K562 (cell line): Measurements from ENCODE around the gene EEF2K. TPM values are rescaled to one million over a fixed set of nuclear protein-coding genes. Genes with fewer than 3 reads are reported as not detected.
A peak's percentile ranks its signal among the peaks of the same experiment; 100 is the strongest.

Experiments used
- ATAC-seq: fragments of 200-7000 bp; cut with Tn5 transposase; 3 replicates; pipeline ENCODE4 v1.9.1; 2020; ENCODE audit warnings: moderate library complexity
- BruUV-seq: library from RNA; stranded (reverse); fragments of 400-500 nt; replicated peaks from 2 replicates; lab custom pipeline; 2021; lab: Mats Ljungman, UMichigan
- CTCF ChIA-PET: fragments of 300-600 bp; formaldehyde crosslinking; extraction: SDS; loops from one replicate; lab custom pipeline; 2021; ENCODE audit warnings: low intra/inter-chr PET ratio; lab: Yijun Ruan, JAX
- POLR2A ChIA-PET: fragments of 300-600, 350-650 bp; sonication (Branson Sonifier 250); formaldehyde crosslinking; extraction: SDS; loops from one replicate; lab custom pipeline; 2021; ENCODE audit warnings: antibody characterized with exemption, inconsistent platforms; lab: Yijun Ruan, JAX
- DNase-seq, 4 experiments: peaks; one replicate each; pipeline versions ENCODE4 v3.0.0 to v3.0.0-alpha.2; 2011 to 2018; ENCODE audit warnings: low spot score in 3 of 4, mixed read lengths in 3 of 4; ENCODE audit errors: extremely low read depth in 1 of 4
- FAIRE-seq: peaks from 2 replicates; lab custom pipeline; 2011; peaks lifted over from hg19 to GRCh38; lab: Jason Lieb, UNC
- H2AFZ ChIP-seq: 2 replicates; pipeline ENCODE4 v1.6.0; 2011; ENCODE audit warnings: low read depth, low read length, control low read depth, inconsistent platforms
- H3K27ac ChIP-seq: fragments of 200-600 bp; 3 replicates; pipeline ENCODE4 v1.8.0; 2011; ENCODE audit warnings: low read depth, mild to moderate bottlenecking, control low read depth, inconsistent platforms, low read length, moderate library complexity, mixed read lengths; ENCODE audit errors: extremely low read depth
- H3K27me3 ChIP-seq, 2 experiments: fragments of 300-600 bp in 1 of 2; 2 replicates in 1 of 2; 3 replicates in 1 of 2; pipeline versions ENCODE4 v1.6.0 to v1.8.0; 2011; ENCODE audit warnings: inconsistent platforms in 2 of 2, low read length in 2 of 2, mild to moderate bottlenecking in 1 of 2, mixed read lengths in 1 of 2, moderate library complexity in 1 of 2; ENCODE audit not compliant: control insufficient read depth in 2 of 2, insufficient read depth in 2 of 2
- H3K36me3 ChIP-seq: fragments of 300-600 bp; 3 replicates; pipeline ENCODE4 v1.8.0; 2011; ENCODE audit warnings: mild to moderate bottlenecking, low read length, inconsistent platforms; ENCODE audit not compliant: control insufficient read depth, insufficient read depth
- H3K4me1 ChIP-seq, 2 experiments: fragments of 200-600 bp in 1 of 2; replicated peaks in 1 of 2; 2 replicates in 1 of 2; 3 replicates in 1 of 2; pipeline versions ENCODE4 v1.5.1 to v1.8.0; 2011; ENCODE audit warnings: inconsistent platforms in 2 of 2, low read length in 2 of 2, mild to moderate bottlenecking in 1 of 2, mixed read lengths in 1 of 2, moderate library complexity in 1 of 2; ENCODE audit not compliant: control insufficient read depth in 2 of 2, insufficient read depth in 2 of 2
- H3K4me2 ChIP-seq: 2 replicates; pipeline ENCODE4 v1.6.1; 2011; ENCODE audit warnings: low read length, control low read depth, inconsistent platforms, mixed read lengths; ENCODE audit not compliant: insufficient read depth
- H3K4me3 ChIP-seq: fragments of 200-600 bp; sonication (generic), shearing (Covaris generic); 2 replicates; pipeline ENCODE4 v1.5.1; 2016; ENCODE audit warnings: control low read depth, inconsistent platforms
- H3K79me2 ChIP-seq: fragments of 200-600 bp; 3 replicates; pipeline ENCODE4 v1.8.0; 2011; ENCODE audit warnings: low read length, inconsistent platforms; ENCODE audit not compliant: control insufficient read depth, insufficient read depth
- H3K9ac ChIP-seq, 2 experiments: 2 replicates each; pipeline versions ENCODE4 v1.6.0 to v1.6.1; 2011; ENCODE audit warnings: low read depth in 2 of 2, low read length in 2 of 2, control low read depth in 1 of 2, inconsistent platforms in 1 of 2, mild to moderate bottlenecking in 1 of 2, mixed read lengths in 1 of 2; ENCODE audit not compliant: insufficient read depth in 1 of 2
- H3K9me1 ChIP-seq: one replicate; pipeline ENCODE4 v1.6.0; 2011; ENCODE audit warnings: inconsistent platforms, mild to moderate bottlenecking, low read length, moderate library complexity; ENCODE audit not compliant: control insufficient read depth, insufficient read depth
- H3K9me3 ChIP-seq: replicated peaks from 2 replicates; pipeline ENCODE4 v1.5.1; 2011; ENCODE audit warnings: low read depth, low read length, inconsistent platforms; ENCODE audit not compliant: control insufficient read depth, insufficient read depth
- H4K20me1 ChIP-seq: replicated peaks from 2 replicates; pipeline ENCODE4 v1.6.1; 2011; ENCODE audit warnings: low read length, inconsistent platforms, mixed read lengths; ENCODE audit not compliant: control insufficient read depth, insufficient read depth
- ARHGAP35 ChIP-seq: fragments of 450-650 bp; IDR thresholded peaks from 2 replicates; pipeline ENCODE4 v1.6.1; 2018; ENCODE audit not compliant: partially characterized antibody
- ARID1B ChIP-seq: fragments of 450-650 bp; IDR thresholded peaks from 2 replicates; pipeline ENCODE4 v1.6.1; 2016; ENCODE audit warnings: antibody characterized with exemption, mild to moderate bottlenecking, inconsistent platforms
- ARID2 ChIP-seq: fragments of 450-650 bp; IDR thresholded peaks from 2 replicates; pipeline ENCODE4 v1.6.1; 2017; ENCODE audit warnings: antibody characterized with exemption, mild to moderate bottlenecking
- BACH1 ChIP-seq: fragments of 200-800 bp; sonication (Bioruptor generic); IDR thresholded peaks from 2 replicates; pipeline ENCODE4 v1.6.1; 2016; ENCODE audit warnings: missing genetic modification characterization, missing compliant biosample characterization
- DACH1 ChIP-seq: fragments of 450-650 bp; IDR thresholded peaks from 2 replicates; pipeline ENCODE4 v1.6.1; 2018; ENCODE audit not compliant: partially characterized antibody
- EGR1 ChIP-seq: fragments of 450-650 bp; conservative IDR thresholded peaks from 2 replicates; pipeline ENCODE4 v1.6.1; 2017; ENCODE audit warnings: mild to moderate bottlenecking
- HNRNPLL ChIP-seq: fragments of 200-400 bp; formaldehyde crosslinking; IDR thresholded peaks from 2 replicates; pipeline ENCODE4 v1.6.1; 2017; ENCODE audit warnings: low read length, low read depth, mild to moderate bottlenecking; ENCODE audit not compliant: poor library complexity, severe bottlenecking
- MECOM ChIP-seq: fragments of 250-450 bp; sonication (Bioruptor Pico); IDR thresholded peaks from 2 replicates; pipeline ENCODE4 v1.8.0; 2022; ENCODE audit warnings: inconsistent platforms
- MEF2A ChIP-seq: IDR thresholded peaks from 2 replicates; pipeline ENCODE4 v1.6.1; 2011; ENCODE audit warnings: low read depth, mild to moderate bottlenecking, low read length, moderate library complexity; ENCODE audit not compliant: control insufficient read depth
- NCOR1 ChIP-seq: fragments of 450-650 bp; IDR thresholded peaks from 2 replicates; pipeline ENCODE4 v1.6.1; 2016; ENCODE audit warnings: mild to moderate bottlenecking, moderate library complexity
- NR4A1 ChIP-seq, 2 experiments: fragments of 250-450 bp in 1 of 2; fragments of 450-650 bp in 1 of 2; sonication (Bioruptor Pico) in 1 of 2; IDR thresholded peaks; 2 replicates each; pipeline versions ENCODE4 v1.4.0 to v1.6.1; 2016 to 2020; ENCODE audit warnings: mild to moderate bottlenecking in 2 of 2, missing compliant biosample characterization in 1 of 2, missing genetic modification characterization in 1 of 2, moderate library complexity in 1 of 2
- PHB2 ChIP-seq: fragments of 450-650 bp; IDR thresholded peaks from 2 replicates; pipeline ENCODE4 v1.6.1; 2017; ENCODE audit warnings: low read depth
- POLR2B ChIP-seq: fragments of 450-650 bp; IDR thresholded peaks from 2 replicates; pipeline ENCODE4 v1.6.1; 2018; ENCODE audit warnings: low read depth; ENCODE audit not compliant: partially characterized antibody
- RBFOX2 ChIP-seq: fragments of 200-400 bp; formaldehyde crosslinking; IDR thresholded peaks from 2 replicates; pipeline ENCODE4 v1.6.1; 2017; ENCODE audit warnings: low read depth, mild to moderate bottlenecking, low read length, moderate library complexity
- RCOR1 ChIP-seq, 2 experiments: IDR thresholded peaks; 2 replicates each; pipeline ENCODE4 v1.6.1; 2012; ENCODE audit warnings: low read depth in 2 of 2, low read length in 2 of 2, borderline replicate concordance in 1 of 2, improper control_type of control experiment in 1 of 2
- SAFB ChIP-seq: fragments of 200-400 bp; formaldehyde crosslinking; IDR thresholded peaks from 2 replicates; pipeline ENCODE4 v1.6.1; 2017; ENCODE audit warnings: low read depth, low read length, borderline replicate concordance
- SMARCB1 ChIP-seq: IDR thresholded peaks from 2 replicates; pipeline ENCODE4 v1.6.1; 2011; ENCODE audit warnings: improper control_type of control experiment, low read depth; ENCODE audit not compliant: insufficient read length
- SMARCC2 ChIP-seq: fragments of 450-650 bp; IDR thresholded peaks from 2 replicates; pipeline ENCODE4 v1.6.1; 2017; ENCODE audit warnings: antibody characterized with exemption, moderate library complexity, mild to moderate bottlenecking, low read depth
- TEAD4 ChIP-seq, 2 experiments: sonication (generic) in 1 of 2; formaldehyde crosslinking in 1 of 2; IDR thresholded peaks; 2 replicates each; pipeline versions ENCODE4 v1.6.1 to v1.8.0; 2012 to 2022; ENCODE audit warnings: borderline replicate concordance in 1 of 2, inconsistent platforms in 1 of 2, low read length in 1 of 2, mild to moderate bottlenecking in 1 of 2, missing genetic modification reagents in 1 of 2
- YY1 ChIP-seq, 3 experiments: IDR thresholded peaks; 2 replicates each; pipeline ENCODE4 v1.6.1; 2011; ENCODE audit warnings: low read length in 2 of 3, mild to moderate bottlenecking in 2 of 3, moderate library complexity in 2 of 3, borderline replicate concordance in 1 of 3, control low read depth in 1 of 3, low read depth in 1 of 3; ENCODE audit not compliant: insufficient read depth in 3 of 3, insufficient replicate concordance in 2 of 3, control insufficient read depth in 1 of 3, insufficient read length in 1 of 3; ENCODE audit errors: extremely low read depth in 1 of 3
- ZNF121 ChIP-seq: sonication (generic); formaldehyde crosslinking; conservative IDR thresholded peaks from 2 replicates; pipeline ENCODE4 v1.8.0; 2022; ENCODE audit warnings: missing genetic modification reagents
- WGBS: fragments of 100-300 bp; shearing (Covaris generic); methylation state at CpG from one replicate; pipeline ENCODE4 v1.1.6; 2016; ENCODE audit warnings: low coverage, mixed read lengths; ENCODE audit not compliant: insufficient coverage; ENCODE audit errors: missing lambda C conversion rate; 5-methylcytosine and 5-hydroxymethylcytosine counted together
- in situ Hi-C: fragments of 300-500 bp; cut with MboI; formaldehyde crosslinking; loops from 4 replicates; pipeline ENCODE4 v1.15.0; 2018; ENCODE audit warnings: inconsistent platforms, mixed read lengths
- intact Hi-C: fragments of 100-400 bp; cut with micrococcal nuclease; formaldehyde crosslinking; loops from 2 replicates; pipeline ENCODE4 v1.14.2; 2022
- polyA plus RNA-seq, 8 experiments: library from polyadenylated mRNA; depleted of rRNA in 4 of 8; stranded (reverse) in 5 of 8; unstranded in 3 of 8; fragments of >200 nt; fragmentation: Nextera tagmentation in 2 of 8; fragmentation: Illumina TruSeq in 1 of 8; extraction: Ambion mirVana in 2 of 8; extraction: Trizol in 1 of 8; gene quantifications; 2 replicates each; pipeline versions ENCODE4 v1.2.1 to v1.2.3, GENCODE V29; 2011 to 2014; ENCODE audit warnings: inconsistent platforms in 1 of 8, missing spikeins in 1 of 8
- total RNA-seq, 7 experiments: library from RNA; depleted of rRNA in 6 of 7; stranded (reverse); fragments of >200 nt in 6 of 7; fragmentation: Illumina TruSeq in 2 of 7; extraction: Trizol in 2 of 7; gene quantifications; 2 replicates each; pipeline versions ENCODE4 v1.2.1 to v1.2.3, GENCODE V29; 2011 to 2021; ENCODE audit warnings: low replicate concordance in 1 of 7

EEF2K gene
- total and polyA plus RNA-seq, 9 of the 15 experiments (the other 6 are each of a cell fraction or from before 2014, with no cell fraction given) = 3.0 to 35.2 (median 12.2) TPM

DNA sequence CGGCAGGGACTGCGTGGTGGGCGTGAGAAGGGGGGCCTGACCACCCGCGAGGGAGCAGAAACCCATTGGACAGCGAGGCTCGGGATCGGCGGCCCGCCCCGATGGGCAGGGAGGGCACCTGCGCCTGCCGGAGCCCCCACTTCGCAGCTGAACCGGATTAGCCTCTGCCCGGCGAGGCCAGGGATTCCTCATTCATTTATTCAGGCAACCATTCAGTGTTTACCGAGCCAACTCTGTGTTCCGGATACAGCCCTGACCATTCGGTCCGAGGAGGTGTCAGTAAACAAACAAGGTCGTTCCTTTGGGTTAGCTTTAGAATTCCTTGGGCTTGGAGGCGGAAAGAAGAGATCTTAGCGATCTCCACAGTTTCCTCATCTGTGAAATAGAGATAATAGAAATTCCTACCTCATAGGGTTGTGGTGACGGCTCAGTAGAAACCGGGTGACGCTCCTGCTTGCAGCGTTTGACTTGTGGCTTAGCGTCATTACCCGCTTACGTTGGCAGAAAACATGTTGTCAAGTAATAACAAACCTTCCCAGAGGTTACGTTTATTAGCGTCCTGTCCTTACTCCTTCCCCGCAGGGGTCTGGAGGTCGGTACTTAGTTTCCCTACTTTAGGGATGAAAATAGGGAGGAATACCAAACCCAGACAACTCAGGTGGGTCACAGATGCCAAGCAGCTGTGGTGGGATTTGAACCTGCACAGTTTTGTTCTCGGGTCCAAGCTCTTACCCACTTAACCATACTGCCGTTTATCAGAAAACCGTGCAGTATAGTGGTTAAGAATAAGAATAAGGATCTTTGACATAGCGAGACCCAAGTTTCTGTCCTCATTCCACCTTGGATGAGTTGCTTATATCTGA, 92.0 kb downstream of the EEF2K start:
- DNase-seq (peak in 3 of 4 experiments; percentile 22 to 84 (median 71)), ATAC-seq (peak; percentile 55), FAIRE-seq (peak; percentile 91)
- Histone ChIP-seq H4K20me1 (peaks cover 29% of the 10 kb centered on the region), H3K9me1 (no peaks in the 10 kb centered on the region), H3K4me1 (peaks cover 10 to 15% of the 10 kb centered on the region in 2 experiments; a peak in 4 of 5 replicates), H2AFZ (peak overlapping the region; percentile 84; the same call in 1 of the 2 replicates), H3K9me3 (no peaks in the 10 kb centered on the region), H3K36me3 (peaks cover 44% of the 10 kb centered on the region), H3K4me2 (peak overlapping the region; percentile 94), H3K79me2 (peaks cover 59% of the 10 kb centered on the region), H3K9ac (peak overlapping the region; percentile 94 to 98), H3K27me3 (no peaks in the 10 kb centered on the region), H3K4me3 (peak overlapping the region; percentile 96), H3K27ac (peak overlapping the region; percentile 89)
- CTCF ChIA-PET = interaction anchor here (3.3 kb wide), 2 partner anchors 92 to 102 kb away, joined by 30 to 49 read pairs; partner anchors contain the start of gene EEF2K
- in situ Hi-C loops (loop anchor here (5.0 kb wide), 1 partner anchor 91 kb away; the partner anchor contains the start of gene EEF2K), intact Hi-C loops (loop anchor here (1.0 to 5.0 kb wide), 3 partner anchors 92 to 301 kb away; partner anchors contain the start of gene EEF2K)
- WGBS = 2% methylated on average over 39 of the region's 39 CpGs
- TSS peak; percentile 99 for BruUV-seq
- POLR2A ChIA-PET = interaction anchor here (0.6 to 3.0 kb wide), 11 partner anchors 9 to 106 kb away, joined by 3 to 13 read pairs (median 7); partner anchors contain the start of gene EEF2K
- peak; percentile 76 for TF ChIP-seq TEAD4 (IDR thresholded peaks at IDR 0.05; ENCODE audit: low read length)
- 0 out of 2 replicates have a peak, but pooled peaks have one; percentile 42 for TF ChIP-seq TEAD4 (CRISPR knock-in tag; IDR thresholded peaks at IDR 0.05; ENCODE audit: borderline replicate concordance)
- peak; percentile 22; the same call in 1 of the 2 replicates for TF ChIP-seq ARID1B
- no peak for TF ChIP-seq ZNF121 (CRISPR knock-in tag)
- TF ChIP-seq DACH1 = peak; percentile 49
- TF ChIP-seq HNRNPLL = peak; percentile 68
- TF ChIP-seq MECOM (CRISPR knock-in tag) = peak; percentile 36; the same call in 1 of the 2 replicates
- TF ChIP-seq POLR2B = peak; percentile 75
- peak; percentile 64; the same call in 1 of the 2 replicates for TF ChIP-seq BACH1 (tag)
- TF ChIP-seq YY1 (IDR thresholded peaks at IDR 0.05; ENCODE audit: borderline replicate concordance in 1 of 3, control insufficient read depth in 1 of 3, extremely low read depth in 1 of 3, insufficient read depth in 3 of 3, insufficient read length in 1 of 3, insufficient replicate concordance in 2 of 3, low read depth in 1 of 3, low read length in 2 of 3) = peak in 2 of 3 experiments; percentile 4 to 23
- 0 out of 2 replicates have a peak, but pooled peaks have one; percentile 24 for TF ChIP-seq PHB2
- no peak for TF ChIP-seq EGR1
- no peak for TF ChIP-seq ARHGAP35
- TF ChIP-seq MEF2A = no peak
- TF ChIP-seq NR4A1 (CRISPR knock-in tag; IDR thresholded peaks at IDR 0.05) = 0 out of 2 replicates have a peak, but pooled peaks have one; percentile 7
- TF ChIP-seq NR4A1 (tag; IDR thresholded peaks at IDR 0.05) = no peak
- peak; percentile 77 for TF ChIP-seq RBFOX2
- no peak for TF ChIP-seq ARID2
- peak; percentile 57 for TF ChIP-seq SMARCB1
- TF ChIP-seq SMARCC2 = 0 out of 2 replicates have a peak, but pooled peaks have one; percentile 27
- peak; percentile 4 to 69; a peak in 1 of 4 replicates for TF ChIP-seq RCOR1 (IDR thresholded peaks at IDR 0.05; ENCODE audit: borderline replicate concordance in 1 of 2, low read depth in 2 of 2, low read length in 2 of 2)
- TF ChIP-seq NCOR1 = peak; percentile 34; the same call in 1 of the 2 replicates
- TF ChIP-seq SAFB = no peak
